HepG2 (cell line): ENCODE results near the gene EFHD2. TPM values are rescaled to one million over a fixed set of nuclear protein-coding genes. Genes with fewer than 3 reads are reported as not detected.
A peak's percentile ranks its signal among the peaks of the same experiment; 100 is the strongest.

Experiments
- ATAC-seq: fragments of 200-7000 bp; cut with Tn5 transposase; 3 replicates; pipeline ENCODE4 v1.9.1; 2020; ENCODE audit warnings: mild to moderate bottlenecking, moderate library complexity
- BruUV-seq: library from RNA; stranded (reverse); fragments of 400-500 nt; replicated peaks from 2 replicates; lab custom pipeline; 2021; lab: Mats Ljungman, UMichigan
- CTCF ChIA-PET: fragments of 300-600 bp; formaldehyde crosslinking; extraction: SDS; loops from one replicate; lab custom pipeline; 2021; ENCODE audit warnings: low total read pairs, inconsistent platforms, low intra/inter-chr PET ratio; lab: Yijun Ruan, JAX
- POLR2A ChIA-PET: fragments of 350-600 bp; sonication (Branson Sonifier 250); formaldehyde crosslinking; loops from one replicate; lab custom pipeline; 2020; ENCODE audit warnings: antibody characterized with exemption, inconsistent platforms; lab: Yijun Ruan, JAX
- DNase-seq: peaks from one replicate; pipeline ENCODE4 v3.0.0-alpha.2; 2015; ENCODE audit warnings: low spot score
- FAIRE-seq: peaks from 3 replicates; lab custom pipeline; 2011; peaks lifted over from hg19 to GRCh38; lab: Jason Lieb, UNC
- H2AFZ ChIP-seq: one replicate; pipeline ENCODE4 v1.6.1; 2011; ENCODE audit warnings: low read length, inconsistent platforms
- H3K27ac ChIP-seq: fragments of 300-600 bp; 3 replicates; pipeline ENCODE4 v1.8.0; 2011; ENCODE audit warnings: mixed run types, mild to moderate bottlenecking, mixed read lengths, low read length, inconsistent platforms; ENCODE audit not compliant: insufficient read depth; ENCODE audit errors: extremely low read length
- H3K27me3 ChIP-seq, 2 experiments: fragments of 200-600 bp in 1 of 2; 2 replicates in 1 of 2; 3 replicates in 1 of 2; pipeline versions ENCODE4 v1.6.0 to v1.8.0; 2011; ENCODE audit warnings: low read length in 2 of 2, mild to moderate bottlenecking in 2 of 2, moderate library complexity in 2 of 2, inconsistent platforms in 1 of 2; ENCODE audit not compliant: insufficient read depth in 2 of 2, control insufficient read depth in 1 of 2
- H3K36me3 ChIP-seq, 2 experiments: fragments of 200-600 bp in 1 of 2; replicated peaks in 1 of 2; 2 replicates in 1 of 2; 3 replicates in 1 of 2; pipeline versions ENCODE4 v1.5.1 to v1.8.0; 2011; ENCODE audit warnings: low read length in 2 of 2, inconsistent platforms in 1 of 2; ENCODE audit not compliant: insufficient read depth in 2 of 2, control insufficient read depth in 1 of 2
- H3K4me1 ChIP-seq: 2 replicates; pipeline ENCODE4 v1.5.1; 2012; ENCODE audit warnings: low read length, inconsistent platforms; ENCODE audit not compliant: insufficient read depth
- H3K4me2 ChIP-seq: 2 replicates; pipeline ENCODE4 v1.6.0; 2011; ENCODE audit warnings: low read depth, low read length, inconsistent platforms
- H3K4me3 ChIP-seq, 3 experiments: fragments of 200-600 bp in 1 of 3; sonication (generic), shearing (Covaris generic) in 1 of 3; replicated peaks in 1 of 3; 2 replicates each; pipeline ENCODE4 v1.5.1; 2011 to 2016; ENCODE audit warnings: low read length in 3 of 3, inconsistent platforms in 2 of 3, low read depth in 2 of 3, mild to moderate bottlenecking in 2 of 3, control low read depth in 1 of 3, mixed read lengths in 1 of 3; ENCODE audit not compliant: insufficient read depth in 1 of 3
- H3K79me2 ChIP-seq: one replicate; pipeline ENCODE4 v1.6.1; 2011; ENCODE audit warnings: low read length, inconsistent platforms; ENCODE audit not compliant: insufficient read depth
- H3K9ac ChIP-seq: 2 replicates; pipeline ENCODE4 v1.6.0; 2011; ENCODE audit warnings: mild to moderate bottlenecking, low read depth, low read length, inconsistent platforms; ENCODE audit not compliant: insufficient read depth
- H3K9me3 ChIP-seq: 2 replicates; pipeline ENCODE4 v1.5.1; 2012; ENCODE audit warnings: mild to moderate bottlenecking, low read length
- H4K20me1 ChIP-seq: 2 replicates; pipeline ENCODE4 v1.6.0; 2011; ENCODE audit warnings: inconsistent platforms, mild to moderate bottlenecking, low read length, moderate library complexity; ENCODE audit not compliant: insufficient read depth
- HOXA3 ChIP-seq: sonication (generic); formaldehyde crosslinking; IDR thresholded peaks from 2 replicates; pipeline ENCODE4 v1.5.0; 2020; ENCODE audit warnings: missing genetic modification reagents
- POGZ ChIP-seq: sonication (generic); formaldehyde crosslinking; IDR thresholded peaks from 2 replicates; pipeline ENCODE4 v1.4.0; 2020; ENCODE audit warnings: mild to moderate bottlenecking, missing genetic modification reagents
- PRDM15 ChIP-seq: sonication (generic); formaldehyde crosslinking; IDR thresholded peaks from 2 replicates; pipeline ENCODE4 v1.4.0; 2020; ENCODE audit warnings: missing genetic modification reagents
- RFXAP ChIP-seq: sonication (generic); formaldehyde crosslinking; IDR thresholded peaks from 2 replicates; pipeline ENCODE4 v1.4.0; 2020; ENCODE audit warnings: missing genetic modification reagents, borderline replicate concordance
- TAF15 ChIP-seq: fragments of 200-400 bp; formaldehyde crosslinking; IDR thresholded peaks from one replicate; pipeline ENCODE4 v1.6.1; 2018; ENCODE audit warnings: mild to moderate bottlenecking, low read depth, low read length; ENCODE audit not compliant: poor library complexity, severe bottlenecking
- TOPORS ChIP-seq: sonication (generic); formaldehyde crosslinking; IDR thresholded peaks from 2 replicates; pipeline ENCODE4 v1.8.0; 2023; ENCODE audit warnings: mild to moderate bottlenecking, missing genetic modification reagents
- ZFP82 ChIP-seq: sonication (generic); formaldehyde crosslinking; IDR thresholded peaks from 2 replicates; pipeline ENCODE4 v1.5.1; 2020; ENCODE audit warnings: mild to moderate bottlenecking, missing genetic modification reagents, borderline replicate concordance
- ZNF574 ChIP-seq: sonication (generic); formaldehyde crosslinking; IDR thresholded peaks from 2 replicates; pipeline ENCODE4 v1.4.0; 2020; ENCODE audit warnings: missing genetic modification reagents
- ZNF781 ChIP-seq: sonication (generic); formaldehyde crosslinking; IDR thresholded peaks from 2 replicates; pipeline ENCODE4 v1.5.1; 2020; ENCODE audit warnings: borderline replicate concordance, mild to moderate bottlenecking, missing genetic modification reagents; ENCODE audit errors: not compliant biosample characterization
- WGBS: methylation state at CpG from one replicate; pipeline ENCODE4 v1.1.6; 2017; ENCODE audit warnings: low lambda C conversion rate; 5-methylcytosine and 5-hydroxymethylcytosine counted together
- in situ Hi-C: cut with HindIII; loops from 2 replicates; pipeline ENCODE4 v1.10.0; 2017; ENCODE audit warnings: low pct_unique_long_range_greater_than_20kb; ENCODE audit not compliant: extremely low pct_ligation_motif_present
- intact Hi-C: fragments of 100-400 bp; cut with micrococcal nuclease; formaldehyde crosslinking; loops from one replicate; pipeline ENCODE4 v1.10.0; 2022; ENCODE audit not compliant: unreplicated experiment
- polyA plus RNA-seq, 8 experiments: library from polyadenylated mRNA; depleted of rRNA in 3 of 8; stranded (reverse) in 7 of 8; unstranded in 1 of 8; fragments of >200 nt; fragmentation: Illumina TruSeq in 4 of 8; extraction: Trizol in 4 of 8; gene quantifications; 2 replicates each; pipeline versions ENCODE4 v1.2.1 to v1.2.3, GENCODE V29; 2011 to 2016; ENCODE audit warnings: low read depth in 4 of 8, missing spikeins in 1 of 8, mixed read lengths in 1 of 8; ENCODE audit not compliant: insufficient read depth in 1 of 8
- total RNA-seq, 5 experiments: library from RNA; depleted of rRNA; stranded (reverse); fragments of >200 nt; fragmentation: Illumina TruSeq; extraction: Trizol; gene quantifications; 2 replicates each; pipeline ENCODE4 v1.2.3, GENCODE V29; 2016; ENCODE audit warnings: low read depth in 1 of 5

Gene EFHD2
- total and polyA plus RNA-seq, 2 of the 13 experiments (the other 11 are each of a cell fraction or from before 2014, with no cell fraction given): 9.4 to 12.7 TPM

GRCh38 chr1:15412175-15412800 lies 2.6 kb downstream of the EFHD2 start:
- Histone ChIP-seq H3K4me1 (peaks cover 46% of the 10 kb centered on the region), H3K4me2 (0 out of 2 replicates have a peak overlapping the region, but pooled peaks have one; percentile 91), H3K79me2 (no peaks in the 10 kb centered on the region), H3K9ac (no peak overlapping the region), H3K27ac (no peak overlapping the region), H3K4me3 (no peak overlapping the region), H4K20me1 (no peaks in the 10 kb centered on the region), H3K36me3 (peaks cover 0 to 1% of the 10 kb centered on the region in 2 experiments; a peak in 2 of 5 replicates), H3K9me3 (no peaks in the 10 kb centered on the region), H2AFZ (no peak overlapping the region), H3K27me3 (peaks cover 3 to 19% of the 10 kb centered on the region in 2 experiments; a peak in 3 of 5 replicates)
- BruUV-seq: no TSS peak
- in situ Hi-C loops: no loop called here
- FAIRE-seq (no peak), ATAC-seq (no peak), DNase-seq (no peak)
- intact Hi-C loops: no loop called here
- POLR2A ChIA-PET: interaction anchor here (0.9 kb wide), 1 partner anchor 9 kb away, joined by 3 read pairs; no protein-coding TSS in a partner anchor
- TF ChIP-seq TOPORS (CRISPR knock-in tag): no peak
- no peak for TF ChIP-seq HOXA3 (CRISPR knock-in tag)
- CTCF ChIA-PET: no interaction called here
- 97% methylated on average over 10 of the region's 16 CpGs for WGBS

GRCh38 chr1:15412843-15413242 lies 3.2 kb downstream of the EFHD2 start:
- FAIRE-seq: no peak
- peaks cover 0 to 13% of the 10 kb centered on the region in 2 experiments; a peak in 2 of 5 replicates for H3K27me3 ChIP-seq
- POLR2A ChIA-PET: interaction anchor here (0.9 kb wide), 1 partner anchor 8 kb away, joined by 3 read pairs; no protein-coding TSS in a partner anchor
- CTCF ChIA-PET: no interaction called here
- intact Hi-C loops (no loop called here), in situ Hi-C loops (no loop called here)
- H4K20me1 ChIP-seq: no peaks in the 10 kb centered on the region
- WGBS: 97% methylated on average over 6 of the region's 11 CpGs
- no peaks in the 10 kb centered on the region for H3K9me3 ChIP-seq
- H3K9ac ChIP-seq: no peak overlapping the region
- no peak overlapping the region for H2AFZ ChIP-seq
- no peaks in the 10 kb centered on the region for H3K79me2 ChIP-seq
- BruUV-seq: TSS peak; percentile 34
- H3K27ac ChIP-seq: no peak overlapping the region
- peaks cover 0 to 1% of the 10 kb centered on the region in 2 experiments; a peak in 2 of 5 replicates for H3K36me3 ChIP-seq
- no peak overlapping the region for H3K4me2 ChIP-seq
- no peak for DNase-seq
- peaks cover 41% of the 10 kb centered on the region for H3K4me1 ChIP-seq
- ATAC-seq: no peak
- no peak overlapping the region for H3K4me3 ChIP-seq
- TF ChIP-seq ZFP82 (CRISPR knock-in tag) (no peak), POGZ (no peak), ZNF574 (CRISPR knock-in tag) (no peak), RFXAP (no peak), PRDM15 (CRISPR knock-in tag) (no peak), TAF15 (no peak), ZNF781 (no peak)
